ENCODE results near the gene FBXO3.

DNA sequence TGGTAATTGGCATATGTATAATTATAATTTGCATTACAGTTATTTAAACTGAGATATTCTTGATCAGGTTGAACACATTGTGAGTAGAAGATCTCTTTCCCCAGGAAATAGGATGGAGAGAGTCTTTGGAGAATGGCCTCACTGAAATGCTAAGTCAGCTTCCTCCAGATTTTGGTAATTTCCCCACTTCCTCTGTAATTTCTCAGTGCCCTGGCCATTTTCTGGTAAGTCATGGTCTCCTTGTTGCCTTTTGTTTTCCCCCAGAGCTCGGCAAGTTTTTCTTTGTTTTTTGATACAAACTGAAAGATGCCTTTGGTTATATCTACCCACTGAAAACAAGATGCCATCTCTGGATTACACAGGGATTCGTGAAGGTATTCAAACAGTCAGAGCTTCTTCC is 12.8 kb upstream of the FBXO3 start:
- TF ChIP-seq SUZ12 (IDR thresholded peaks at IDR 0.05) (no peak), FOXM1 (IDR thresholded peaks at IDR 0.05; ENCODE audit: borderline replicate concordance) (no peak), ARNT (IDR thresholded peaks at IDR 0.05) (no peak), SP1 (IDR thresholded peaks at IDR 0.05) (no peak), TARDBP (IDR thresholded peaks at IDR 0.05) (no peak), NFRKB (IDR thresholded peaks at IDR 0.05) (no peak), FOXA1 (IDR thresholded peaks at IDR 0.05) (no peak), ZNF384 (IDR thresholded peaks at IDR 0.05) (no peak), CTBP1 (IDR thresholded peaks at IDR 0.05; ENCODE audit: borderline replicate concordance) (no peak), BHLHE40 (IDR thresholded peaks at IDR 0.05; ENCODE audit: borderline replicate concordance) (no peak), FOXK2 (IDR thresholded peaks at IDR 0.05) (no peak), ELF4 (IDR thresholded peaks at IDR 0.05) (no peak), LEF1 (IDR thresholded peaks at IDR 0.05; ENCODE audit: borderline replicate concordance) (no peak)
- TF ChIP-seq, protein P1, sequence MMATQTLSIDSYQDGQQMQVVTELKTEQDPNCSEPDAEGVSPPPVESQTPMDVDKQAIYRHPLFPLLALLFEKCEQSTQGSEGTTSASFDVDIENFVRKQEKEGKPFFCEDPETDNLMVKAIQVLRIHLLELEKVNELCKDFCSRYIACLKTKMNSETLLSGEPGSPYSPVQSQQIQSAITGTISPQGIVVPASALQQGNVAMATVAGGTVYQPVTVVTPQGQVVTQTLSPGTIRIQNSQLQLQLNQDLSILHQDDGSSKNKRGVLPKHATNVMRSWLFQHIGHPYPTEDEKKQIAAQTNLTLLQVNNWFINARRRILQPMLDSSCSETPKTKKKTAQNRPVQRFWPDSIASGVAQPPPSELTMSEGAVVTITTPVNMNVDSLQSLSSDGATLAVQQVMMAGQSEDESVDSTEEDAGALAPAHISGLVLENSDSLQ (IDR thresholded peaks at IDR 0.05), result no peak
